ENCODE results near the gene MEF2A.

Gene MEF2A

GRCh38 chr15:99744142-99744541 is 178.4 kb downstream of the MEF2A start (continued):
- no peak for TF ChIP-seq TSHZ2 (CRISPR knock-in tag; IDR thresholded peaks at IDR 0.05)
- TF ChIP-seq ZNF8 (CRISPR knock-in tag; IDR thresholded peaks at IDR 0.05) = no peak
- no peak for TF ChIP-seq CSRNP3 (CRISPR knock-in tag; IDR thresholded peaks at IDR 0.05)

- TF ChIP-seq ISL1 (CRISPR knock-in tag; IDR thresholded peaks at IDR 0.05) (no peak), ZNF70 (CRISPR knock-in tag; IDR thresholded peaks at IDR 0.05) (no peak), BACH2 (CRISPR knock-in tag; IDR thresholded peaks at IDR 0.05; ENCODE audit: borderline replicate concordance) (no peak), CSRNP3 (CRISPR knock-in tag; IDR thresholded peaks at IDR 0.05) (no peak), SNAI2 (CRISPR knock-in tag; IDR thresholded peaks at IDR 0.05) (no peak), CREB5 (CRISPR knock-in tag; IDR thresholded peaks at IDR 0.05; ENCODE audit: low read depth) (no peak), CSDC2 (CRISPR knock-in tag; IDR thresholded peaks at IDR 0.05) (no peak), POU6F1 (CRISPR knock-in tag; IDR thresholded peaks at IDR 0.05; ENCODE audit: borderline replicate concordance, low read depth) (no peak), PATZ1 (CRISPR knock-in tag; IDR thresholded peaks at IDR 0.05; ENCODE audit: borderline replicate concordance) (no peak), ESRRG (CRISPR knock-in tag; IDR thresholded peaks at IDR 0.05) (no peak), ARNTL (CRISPR knock-in tag; IDR thresholded peaks at IDR 0.05; ENCODE audit: borderline replicate concordance, low read depth) (no peak), ZFP30 (CRISPR knock-in tag; IDR thresholded peaks at IDR 0.05) (no peak), ZC3H10 (CRISPR knock-in tag; IDR thresholded peaks at IDR 0.05) (no peak), TOX (CRISPR knock-in tag; IDR thresholded peaks at IDR 0.05; ENCODE audit: borderline replicate concordance) (no peak), ZNF565 (CRISPR knock-in tag; conservative IDR thresholded peaks at IDR 0.05; ENCODE audit: low read depth) (no peak), ZFP3 (CRISPR knock-in tag; IDR thresholded peaks at IDR 0.05) (no peak), ZNF8 (CRISPR knock-in tag; IDR thresholded peaks at IDR 0.05) (no peak), TCF4 (CRISPR knock-in tag; IDR thresholded peaks at IDR 0.05; ENCODE audit: borderline replicate concordance) (no peak), GLIS3 (CRISPR knock-in tag; IDR thresholded peaks at IDR 0.05) (no peak), PPARA (CRISPR knock-in tag; IDR thresholded peaks at IDR 0.05; ENCODE audit: borderline replicate concordance) (no peak)
- ATAC-seq = no peak
These were observed 179.7 kb downstream of the MEF2A start for GRCh38 chr15:99745370-99746086.
